Limb (tissue), 2 donors: ENCODE results near the gene PSMB5.

Experiments used
- DNase-seq, 2 donors: peaks; one replicate each; pipeline ENCODE4 v3.0.0-alpha.2; 2016; ENCODE audit errors: extremely low spot score in 2 of 2

The PSMB5 gene

DNA sequence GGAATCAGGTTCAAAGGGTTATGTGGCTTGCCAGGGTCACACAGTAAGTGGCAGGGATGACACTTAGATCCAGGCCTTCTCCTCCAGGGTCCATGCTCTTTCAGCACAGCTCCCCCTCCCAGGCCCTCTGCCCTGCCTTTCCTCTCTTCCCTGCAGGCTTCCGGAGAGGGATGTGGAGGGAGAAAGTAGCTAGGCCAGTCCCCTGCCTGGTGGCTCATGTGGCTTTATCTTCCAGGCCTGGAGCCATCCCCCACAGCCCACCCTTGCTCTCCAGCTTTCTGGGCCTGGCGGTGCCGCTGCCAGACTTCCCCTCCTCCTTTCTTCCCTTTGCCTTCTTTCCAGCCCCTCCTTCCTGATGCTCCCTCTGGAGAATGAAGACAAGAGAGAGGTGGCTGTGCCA is 9.1 kb upstream of the PSMB5 start:
- no peak for DNase-seq

DNA sequence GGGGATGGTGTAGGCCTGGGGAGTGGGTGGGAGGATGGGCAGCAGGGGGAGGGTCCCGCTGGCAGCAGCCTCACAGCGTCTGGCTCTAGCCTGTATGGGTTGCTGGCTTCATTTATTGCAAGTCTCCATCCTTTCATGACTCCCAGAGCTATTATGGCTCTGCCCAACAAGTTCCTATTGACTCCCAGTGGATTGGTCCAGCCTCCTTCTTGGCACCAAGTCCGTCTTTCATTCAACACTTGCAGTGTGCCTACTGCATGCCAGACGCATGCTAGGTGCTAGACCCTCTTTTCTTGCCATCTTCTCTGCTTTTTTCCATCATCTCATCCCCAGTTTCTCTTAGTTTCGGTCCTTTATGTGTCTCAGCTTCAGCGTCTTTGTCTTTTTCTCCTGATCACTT is 8.4 kb upstream of the PSMB5 start:
- no peak for DNase-seq

DNA sequence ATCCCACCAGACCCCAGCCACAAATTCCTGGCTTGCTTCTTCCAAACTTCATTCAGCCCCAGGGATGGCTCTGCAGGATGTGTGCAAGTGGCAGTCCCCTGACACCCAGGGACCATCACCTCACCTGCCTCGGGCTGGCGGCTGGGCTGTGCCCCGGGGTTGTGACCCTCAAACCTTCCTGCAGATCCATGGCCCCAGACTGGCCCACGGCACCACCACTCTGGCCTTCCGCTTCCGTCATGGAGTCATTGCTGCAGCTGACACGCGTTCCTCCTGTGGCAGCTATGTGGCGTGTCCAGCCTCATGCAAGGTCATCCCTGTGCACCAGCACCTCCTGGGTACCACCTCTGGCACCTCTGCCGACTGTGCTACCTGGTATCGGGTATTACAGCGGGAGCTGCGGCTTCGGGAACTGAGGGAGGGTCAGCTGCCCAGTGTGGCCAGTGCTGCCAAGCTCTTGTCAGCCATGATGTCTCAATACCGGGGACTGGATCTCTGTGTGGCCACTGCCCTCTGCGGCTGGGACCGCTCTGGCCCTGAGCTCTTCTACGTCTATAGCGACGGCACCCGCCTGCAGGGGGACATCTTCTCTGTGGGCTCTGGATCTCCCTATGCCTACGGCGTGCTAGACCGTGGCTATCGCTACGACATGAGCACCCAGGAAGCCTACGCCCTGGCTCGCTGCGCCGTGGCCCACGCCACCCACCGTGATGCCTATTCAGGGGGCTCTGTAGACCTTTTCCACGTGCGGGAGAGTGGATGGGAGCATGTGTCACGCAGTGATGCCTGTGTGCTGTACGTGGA is 7.7 kb upstream of the PSMB5 start, which contains the start of gene PSMB11:
Gene PSMB11, plus strand, starts transcription at position 51 of the 804 bp plus-strand sequence. Its CDS starts 14 bp downstream, at position 65.
- no peak for DNase-seq

DNA sequence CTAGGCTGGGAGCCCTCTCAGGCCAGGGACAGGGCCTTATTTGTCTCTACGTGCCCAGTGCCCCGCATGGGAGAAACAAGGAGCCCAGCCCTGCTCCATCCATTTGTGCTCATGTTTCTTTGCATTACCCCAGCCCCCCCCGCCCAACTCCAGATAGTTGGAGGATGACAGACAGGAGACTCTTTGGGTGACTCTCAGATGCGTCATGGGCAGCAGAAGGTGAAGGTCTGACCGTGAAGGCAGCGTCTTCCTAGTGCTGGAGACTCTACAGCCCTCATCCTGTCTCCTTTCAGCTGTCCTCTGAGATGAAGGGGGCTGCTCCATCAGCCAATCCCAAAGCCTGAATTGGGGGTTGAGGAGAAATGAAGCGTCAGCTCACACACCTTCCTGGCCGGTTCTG is 7.0 kb upstream of the PSMB5 start:
- no peak for DNase-seq

DNA sequence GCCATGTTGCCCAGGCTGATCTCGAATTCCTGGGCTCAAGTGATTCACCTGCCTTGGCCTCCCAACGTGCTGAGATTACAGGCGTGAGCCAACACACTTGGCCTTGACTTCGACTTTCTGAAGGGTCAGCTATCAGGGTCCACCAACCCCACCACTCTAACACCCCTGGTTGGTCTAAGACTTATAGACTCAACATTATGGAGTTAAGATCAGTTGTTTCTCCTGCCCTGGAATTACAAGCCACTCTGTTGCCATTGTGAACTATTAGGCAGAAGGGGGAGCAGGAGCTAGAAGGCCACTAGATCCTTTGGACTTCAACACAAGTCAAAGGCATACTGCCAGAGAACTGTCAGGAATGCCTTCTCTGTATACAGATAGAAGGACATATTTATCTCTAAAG is 5.4 kb upstream of the PSMB5 start:
- no peak for DNase-seq

DNA sequence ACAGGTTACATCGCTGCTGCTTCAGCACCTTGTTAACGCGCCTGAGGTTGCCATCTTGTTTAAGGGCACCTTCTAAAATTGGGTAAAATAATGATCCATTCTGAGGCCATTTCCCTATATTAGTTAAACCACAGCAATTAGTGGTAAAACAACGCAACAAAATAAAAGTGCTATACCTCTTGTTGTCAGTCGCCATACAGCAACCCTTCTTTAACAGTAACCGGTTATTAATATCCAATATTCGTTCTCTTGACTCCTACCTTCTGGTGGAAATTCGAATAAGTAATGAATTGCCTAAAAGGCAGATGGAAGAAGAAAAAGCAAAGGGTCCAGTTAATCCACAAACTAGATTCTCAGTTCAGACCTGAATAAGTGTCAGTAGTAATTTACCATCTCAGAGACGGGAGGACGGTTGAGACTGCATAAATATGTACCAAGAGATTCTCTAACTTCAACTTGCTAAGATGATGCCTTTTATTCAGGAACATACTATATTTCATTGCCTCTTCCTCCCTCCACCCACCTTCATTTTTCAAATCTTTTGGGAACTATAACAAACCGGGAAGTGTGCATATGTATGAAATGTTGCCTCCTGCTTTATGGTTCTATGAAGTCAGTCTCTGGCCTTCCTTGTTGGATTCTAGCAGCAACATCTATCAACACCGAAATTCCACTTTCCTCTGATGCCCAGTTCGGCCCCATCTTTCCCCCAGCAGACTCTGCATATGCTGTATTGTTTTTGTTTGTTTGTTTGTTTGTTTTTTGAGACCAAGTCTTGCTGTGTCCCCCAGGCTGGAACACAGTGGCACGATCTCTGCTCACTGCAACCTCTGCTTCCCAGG is 824 bp upstream of the PSMB5 start:
- no peak for DNase-seq

DNA sequence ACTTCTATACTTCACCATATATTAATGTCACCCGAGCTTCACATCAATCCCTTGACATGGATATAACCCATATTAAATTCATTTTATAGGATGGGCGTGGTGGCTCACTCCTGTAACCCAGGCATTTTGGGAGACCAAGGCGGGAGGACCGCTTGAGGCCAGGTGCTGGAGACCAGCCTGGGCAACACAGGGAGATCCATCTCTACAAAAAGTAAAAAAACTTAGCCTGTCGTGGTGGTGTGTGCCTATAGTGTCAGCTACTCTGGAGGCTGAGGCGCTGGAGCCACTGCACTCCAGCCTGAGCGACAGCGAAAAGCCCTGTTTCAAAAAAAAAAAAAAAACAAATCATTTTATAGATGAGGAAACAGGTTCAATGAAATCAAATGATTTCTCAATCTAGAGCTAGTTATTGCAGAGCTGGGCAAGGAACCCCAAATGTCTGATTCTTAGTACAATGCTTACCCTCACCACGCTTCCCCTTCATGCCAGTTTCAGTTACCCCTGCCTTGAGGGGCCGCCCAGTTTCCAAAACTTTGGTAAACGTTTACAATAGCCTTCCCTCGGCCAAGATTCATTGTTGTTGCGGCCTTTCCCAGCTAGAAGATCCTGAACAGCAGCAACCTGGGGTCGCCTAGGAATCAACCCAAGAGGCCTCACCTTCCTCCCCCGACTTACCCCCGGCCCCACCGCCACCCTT is 751 bp downstream of the PSMB5 start:
- no peak for DNase-seq

DNA sequence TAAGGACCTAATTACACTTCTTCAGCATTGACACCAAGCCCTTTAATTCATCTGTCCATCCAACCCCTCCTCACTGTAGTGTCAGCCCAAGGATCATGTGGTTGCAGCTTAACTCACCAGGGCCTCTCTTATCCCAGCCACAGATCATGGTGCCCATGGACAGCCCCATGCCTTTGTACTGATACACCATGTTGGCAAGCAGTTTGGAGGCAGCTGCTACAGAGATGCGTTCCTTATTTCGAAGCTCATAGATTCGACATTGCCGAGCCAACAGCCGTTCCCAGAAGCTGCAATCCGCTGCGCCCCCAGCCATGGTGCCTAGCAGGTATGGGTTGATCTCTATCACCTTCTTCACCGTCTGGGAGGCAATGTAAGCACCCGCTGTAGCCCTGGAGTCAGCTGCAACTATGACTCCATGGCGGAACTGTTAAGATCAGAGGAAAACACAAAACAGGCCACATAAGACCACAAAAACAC is 1.4 kb downstream of the PSMB5 start:
- no peak for DNase-seq

DNA sequence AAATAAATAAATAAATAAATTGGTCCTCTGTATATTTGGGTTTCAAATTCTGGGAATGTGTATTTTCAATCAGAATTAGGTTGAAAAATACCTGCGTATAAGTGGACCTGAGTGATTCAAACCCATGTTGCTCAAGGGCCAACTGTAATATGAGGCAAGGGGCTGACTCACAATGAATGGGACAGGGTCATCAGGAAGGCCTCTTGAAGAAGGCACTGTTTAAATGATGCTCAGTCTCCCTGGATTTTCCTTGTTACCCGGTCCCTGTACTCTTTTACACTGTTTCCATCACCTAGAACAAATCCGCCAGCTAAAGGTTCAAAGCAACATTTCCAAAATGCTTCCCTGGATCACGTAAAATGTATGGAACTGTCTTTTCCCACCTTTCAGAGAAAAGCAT is 3.8 kb downstream of the PSMB5 start:
- no peak for DNase-seq

DNA sequence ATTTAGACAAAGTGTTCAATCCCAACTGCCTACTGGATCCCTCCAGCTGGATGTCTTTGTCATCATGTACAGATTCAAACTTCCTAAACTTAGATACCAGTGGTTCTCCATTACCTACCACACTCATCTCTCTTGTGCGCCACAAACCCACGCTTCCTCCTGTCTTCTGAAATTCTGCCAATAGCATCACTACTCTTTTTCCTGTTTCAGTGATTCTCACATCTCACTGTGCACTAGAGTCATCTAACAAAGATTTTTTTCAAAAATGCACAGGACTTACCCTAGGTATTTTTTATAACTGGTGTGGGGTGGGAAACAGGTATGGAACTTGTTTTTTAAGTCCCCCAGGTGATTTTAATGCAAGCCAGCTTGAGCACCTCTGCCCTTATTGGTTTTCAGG is 5.9 kb downstream of the PSMB5 start:
- no peak for DNase-seq

DNA sequence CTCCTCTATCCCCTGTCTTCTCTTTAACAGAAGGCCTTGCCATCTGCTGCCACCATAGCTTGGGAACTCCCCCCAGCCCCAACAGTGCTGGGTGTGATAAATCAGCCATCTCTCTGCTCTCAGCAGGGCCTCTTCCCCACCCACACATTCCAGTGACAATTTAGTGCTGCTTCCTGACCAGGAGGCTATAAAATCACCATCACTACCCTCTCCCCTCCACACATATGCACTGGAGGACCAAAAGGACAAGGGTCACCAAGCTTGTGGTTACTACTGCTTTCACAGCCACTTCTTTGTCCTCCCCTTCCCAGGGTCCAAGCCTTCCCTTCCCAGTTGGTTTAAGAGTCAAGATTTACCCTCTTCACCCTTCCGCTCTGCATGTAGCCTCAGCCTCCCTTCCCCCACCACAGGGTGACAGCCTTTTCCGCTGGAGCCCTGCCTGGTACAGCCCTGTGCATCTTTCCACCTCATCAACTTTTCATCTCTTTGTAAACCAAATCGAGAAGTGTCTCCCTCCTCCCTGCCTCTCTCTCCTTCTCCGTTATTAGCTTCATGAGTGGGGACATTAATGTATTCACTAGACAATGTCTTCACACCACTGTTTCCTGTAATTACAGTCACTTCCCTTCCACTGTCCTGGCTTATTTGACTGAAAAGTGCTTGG is 9.4 kb downstream of the PSMB5 start:
- no peak for DNase-seq

DNA sequence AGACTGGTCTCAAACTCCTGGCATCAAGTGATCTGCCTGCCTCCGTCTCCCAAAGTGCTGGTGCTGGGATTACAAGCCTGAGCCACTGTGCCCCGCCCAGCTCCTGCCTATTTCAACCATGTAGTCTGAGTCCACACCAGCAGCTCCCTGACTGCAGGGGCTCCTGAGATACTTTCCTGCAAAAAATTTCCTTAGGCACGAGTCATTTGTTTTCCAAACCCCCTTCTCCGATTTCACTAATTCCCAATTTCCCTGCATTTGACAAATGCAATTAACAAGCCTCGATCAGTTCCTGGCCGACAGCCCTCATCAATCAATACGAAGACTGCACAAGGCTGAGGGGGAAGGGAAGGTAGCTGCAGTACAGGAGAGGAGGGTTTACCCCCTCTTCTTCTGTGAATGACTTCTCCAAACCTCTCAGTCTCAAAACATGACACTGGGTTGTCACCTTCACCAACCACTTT is 10.1 kb downstream of the PSMB5 start:
- no peak for DNase-seq

DNA sequence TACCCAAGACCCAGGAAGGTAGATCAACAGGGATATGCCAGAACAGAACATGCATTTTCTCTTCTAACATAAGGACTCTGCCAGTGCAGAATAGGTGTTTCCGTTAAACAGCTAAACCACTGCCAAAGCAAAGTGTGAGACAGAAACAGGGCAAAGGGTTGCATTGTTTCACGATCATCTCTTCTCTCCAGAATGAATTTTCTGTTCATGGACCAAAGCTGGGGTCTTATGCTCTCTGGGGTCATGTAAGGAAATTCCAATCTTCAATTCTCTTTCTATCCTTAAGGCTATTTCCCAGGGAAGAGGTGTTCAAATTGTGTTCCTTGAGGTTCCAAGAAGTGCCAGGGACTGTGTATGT is 10.9 kb downstream of the PSMB5 start:
- DNase-seq = no peak

DNA sequence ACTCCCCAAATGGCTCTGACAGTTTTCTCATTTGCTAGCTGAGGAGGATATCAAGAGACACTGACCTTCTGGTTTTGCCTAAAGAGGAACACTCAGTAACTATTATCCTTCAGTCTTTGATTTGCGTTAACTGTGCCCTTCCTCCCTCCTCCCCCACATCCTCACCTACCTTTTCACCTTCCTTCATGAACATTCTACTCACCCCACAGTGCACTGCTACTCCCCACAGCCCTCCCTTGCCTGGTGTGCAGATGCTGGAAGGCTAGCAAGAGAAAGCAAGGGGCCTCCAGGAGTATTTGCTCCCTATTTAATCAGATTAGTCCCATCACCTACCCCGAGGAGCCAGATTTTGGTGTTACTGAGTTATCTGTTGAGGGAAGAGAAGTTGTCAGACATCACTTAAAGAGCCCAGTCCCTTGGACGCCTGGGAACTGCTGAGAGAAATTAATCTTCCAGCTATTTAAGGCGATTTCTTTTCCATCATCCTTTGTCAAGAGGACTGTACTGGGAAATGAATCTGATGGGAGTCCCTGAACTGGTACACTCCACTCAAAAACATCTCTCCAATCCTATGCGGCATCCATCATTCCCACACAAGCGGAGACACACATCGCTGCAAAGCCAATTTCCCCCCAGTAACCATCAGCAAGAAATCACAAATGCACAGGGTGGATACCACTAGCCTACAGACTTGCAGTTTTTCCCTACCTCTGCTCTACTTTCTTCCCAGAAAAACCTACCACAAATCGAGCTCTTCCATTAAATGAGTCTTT is 11.5 kb downstream of the PSMB5 start:
- DNase-seq = no peak

DNA sequence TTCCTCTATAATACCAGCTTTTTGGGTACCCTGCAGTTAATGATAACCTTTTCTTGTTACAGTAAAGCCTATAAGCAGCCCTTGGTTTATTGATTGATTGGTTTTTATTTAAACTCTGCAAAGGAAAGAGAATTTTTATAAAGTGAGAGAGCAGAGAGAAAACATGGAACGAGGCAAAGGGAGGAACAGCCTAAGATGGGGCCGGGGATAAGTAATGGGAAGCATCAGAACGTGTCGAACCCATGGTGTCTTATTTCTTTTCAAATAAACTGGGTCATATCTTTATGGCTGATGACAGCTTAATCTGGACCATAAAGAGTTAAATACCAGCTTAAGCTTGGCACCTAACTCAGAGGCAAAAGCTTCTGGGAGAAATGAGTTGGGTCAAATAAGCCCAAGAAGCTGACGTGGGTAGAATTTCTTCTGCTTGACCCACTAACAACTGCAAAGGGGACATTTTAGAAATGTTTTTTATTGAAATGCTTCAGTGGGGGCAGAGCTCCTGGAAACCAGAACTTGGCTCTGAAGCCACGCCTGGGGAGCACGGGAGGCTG is 12.7 kb downstream of the PSMB5 start:
- no peak for DNase-seq

DNA sequence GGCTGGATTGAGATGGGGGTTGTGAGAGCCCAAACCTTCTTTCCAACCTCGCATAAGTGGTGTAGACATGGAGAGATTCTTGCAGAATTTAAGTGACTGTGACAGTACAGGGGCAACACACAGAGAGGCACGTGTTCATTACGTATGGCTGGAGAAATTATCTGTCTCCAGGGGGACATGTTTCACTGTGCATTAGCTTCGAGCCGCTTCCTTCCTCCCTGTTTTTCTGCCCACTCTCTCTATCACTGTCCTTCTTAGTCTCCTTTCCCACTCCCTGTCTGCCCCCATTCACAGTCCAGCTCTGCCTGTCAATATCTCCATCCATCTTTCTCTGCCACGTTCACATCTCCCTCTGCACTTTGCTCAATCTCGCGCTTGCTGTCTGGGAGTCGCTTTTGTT is 13.3 kb downstream of the PSMB5 start:
- DNase-seq = no peak

DNA sequence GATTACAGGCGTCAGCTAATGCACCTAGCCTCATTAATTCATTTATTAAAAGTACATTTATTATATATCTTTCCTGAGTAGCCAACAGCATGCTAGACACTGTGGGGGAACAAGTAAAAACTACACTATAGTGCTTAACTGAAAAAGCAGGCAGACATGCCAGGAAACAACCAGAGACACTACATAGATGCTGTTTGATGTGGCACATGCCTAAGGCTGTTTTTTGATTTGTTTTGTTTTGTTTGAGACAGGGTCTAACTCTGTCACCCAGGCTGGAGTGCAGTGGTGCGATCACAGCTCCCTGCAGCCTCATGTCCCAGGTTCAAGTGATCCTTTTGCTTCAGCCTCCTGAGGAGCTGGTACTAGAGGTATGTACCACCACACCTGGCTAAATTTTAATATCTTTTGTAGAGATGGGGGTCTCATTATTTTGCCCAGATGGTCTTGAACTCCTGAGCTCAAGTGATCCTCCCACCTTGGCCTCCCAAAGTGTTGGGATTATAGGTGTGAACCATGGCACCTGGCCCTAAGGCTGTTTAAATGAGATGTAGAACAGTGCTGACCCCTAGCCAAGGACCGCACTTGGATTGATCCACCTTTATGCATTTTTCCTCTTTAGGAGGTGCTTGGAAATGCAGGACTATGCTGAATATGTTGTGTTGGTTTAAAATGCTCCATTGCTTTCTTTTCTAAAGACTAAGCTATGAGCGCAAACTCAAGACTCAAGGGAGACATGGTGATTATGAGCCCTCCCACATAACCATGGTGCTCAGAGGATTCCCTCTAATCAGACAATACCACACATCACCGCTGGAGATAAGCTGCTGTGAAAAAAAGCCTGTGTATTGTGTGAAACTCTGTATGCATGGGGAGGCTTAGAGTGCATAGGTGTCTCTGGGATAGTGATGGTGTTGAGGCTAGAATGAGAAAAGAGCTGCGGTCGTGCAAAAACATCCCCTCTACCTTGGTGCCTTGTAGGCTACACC is 14.3 kb downstream of the PSMB5 start:
- DNase-seq = no peak

DNA sequence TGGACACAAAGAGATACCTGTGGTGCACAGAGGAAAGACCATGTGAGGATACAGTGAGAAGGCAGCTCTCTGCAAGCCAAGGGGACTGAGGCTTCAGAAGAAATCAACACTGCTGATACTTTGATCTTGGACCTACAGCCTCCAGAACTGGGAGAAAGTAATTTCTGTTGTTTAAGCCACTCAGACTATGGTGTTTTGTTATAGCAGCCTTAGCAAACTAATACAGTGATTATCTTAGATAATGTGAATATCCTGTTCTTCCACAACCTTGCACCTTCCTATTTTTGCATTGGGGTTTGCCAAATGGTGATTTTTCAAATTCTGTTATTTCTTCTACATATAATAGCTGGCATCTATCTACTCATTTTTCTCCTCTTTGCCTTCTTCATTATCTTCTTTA is 16.6 kb downstream of the PSMB5 start:
- no peak for DNase-seq

DNA sequence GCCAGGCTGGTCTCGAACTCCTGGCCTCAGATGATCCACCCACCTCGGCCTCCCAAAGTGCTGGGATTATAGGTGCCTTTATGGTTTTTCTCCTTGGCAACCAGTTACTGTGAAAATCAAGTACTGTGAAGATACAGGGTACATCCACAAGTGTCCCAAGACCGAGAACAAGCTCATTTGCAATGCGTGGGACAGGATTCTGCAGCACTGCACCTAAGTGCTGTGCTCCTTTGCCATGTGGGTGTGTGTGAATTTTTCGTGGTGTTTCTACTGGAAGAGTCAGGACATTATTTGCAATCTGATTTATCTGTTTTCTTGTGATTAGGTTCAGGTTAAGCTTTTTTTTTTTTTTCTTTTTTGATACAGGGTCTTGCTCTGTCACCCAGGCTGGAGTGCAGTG is 17.6 kb downstream of the PSMB5 start:
- no peak for DNase-seq
